ENCODE data around the gene GSE1.
A peak's percentile ranks its signal among the peaks of the same experiment; 100 is the strongest.

DNA sequence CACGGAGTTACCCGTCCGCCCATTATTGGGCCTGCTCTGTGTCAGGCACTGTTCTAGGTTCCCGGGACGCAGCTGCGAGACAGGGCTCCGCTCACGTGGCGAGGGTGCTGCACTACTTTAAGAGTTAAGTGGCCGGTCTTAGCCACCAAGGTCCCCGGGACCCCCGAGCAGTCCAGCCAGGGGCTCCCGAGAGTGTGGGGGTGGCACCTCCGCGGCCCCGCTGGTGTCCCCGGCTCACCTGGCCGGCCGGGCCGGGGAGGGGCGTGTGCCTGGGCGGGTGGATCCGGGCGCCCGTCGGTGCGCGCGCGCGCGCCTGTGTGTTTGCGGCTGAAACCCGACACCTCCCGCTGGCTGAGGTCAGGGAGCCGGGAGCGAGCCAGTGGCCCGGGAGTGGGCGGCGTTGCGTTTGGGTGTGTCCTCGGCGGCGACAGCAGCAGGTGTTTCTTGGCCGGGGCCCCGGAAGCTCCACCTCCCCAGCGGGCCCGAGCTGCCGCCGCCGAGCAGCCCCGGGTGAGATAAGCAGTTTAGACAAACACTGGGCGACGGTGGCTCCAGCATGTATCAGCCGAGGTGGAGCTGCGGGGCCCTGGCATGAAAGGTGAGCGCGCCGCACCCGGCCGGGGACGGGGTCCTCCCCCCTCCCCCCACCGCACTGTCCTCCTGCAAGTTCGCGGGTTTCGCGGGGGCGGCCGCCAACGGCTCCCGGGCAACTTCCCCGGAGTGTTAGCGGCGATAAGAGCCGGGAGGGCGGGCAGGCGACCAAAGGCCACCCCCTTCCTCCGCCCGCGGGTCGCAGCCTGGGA, at the start of gene GSE1:
- peak; percentile 61 for TF ChIP-seq POLR2A (IDR thresholded peaks at IDR 0.05; ENCODE audit: low read length)
- TF ChIP-seq GATA1 (IDR thresholded peaks at IDR 0.05; ENCODE audit: low read depth, low read length), result peak; percentile 32
